Muscle layer of colon (tissue), 2 donors: Measurements from ENCODE around the gene PLA2G12A.

Source experiments
- H3K27ac ChIP-seq: one replicate; pipeline ENCODE4 v1.7.0; 2013; ENCODE audit warnings: low read depth, mild to moderate bottlenecking, low read length, moderate library complexity
- H3K27me3 ChIP-seq, 2 donors: one replicate each; pipeline ENCODE4 v1.7.0; 2013; ENCODE audit warnings: low read length in 2 of 2, mild to moderate bottlenecking in 2 of 2; ENCODE audit not compliant: insufficient read depth in 2 of 2, control insufficient read depth in 1 of 2
- H3K36me3 ChIP-seq: one replicate; pipeline ENCODE4 v1.7.0; 2013; ENCODE audit warnings: mild to moderate bottlenecking, low read length; ENCODE audit not compliant: insufficient read depth
- H3K4me1 ChIP-seq: one replicate; pipeline ENCODE4 v1.7.0; 2013; ENCODE audit warnings: mild to moderate bottlenecking, low read length; ENCODE audit not compliant: insufficient read depth
- H3K4me3 ChIP-seq, 2 donors: one replicate each; pipeline ENCODE4 v1.7.0; 2013; ENCODE audit warnings: low read length in 2 of 2, low read depth in 1 of 2, mild to moderate bottlenecking in 1 of 2, moderate library complexity in 1 of 2
- H3K9ac ChIP-seq: one replicate; pipeline ENCODE4 v1.7.0; 2013; ENCODE audit warnings: low read length
- H3K9me3 ChIP-seq: one replicate; pipeline ENCODE4 v1.7.0; 2013; ENCODE audit warnings: mild to moderate bottlenecking, low read length
- donor health status: abdominal sarcoma.
- donor health status: Adenocarcinoma of cecum.

Gene PLA2G12A

DNA sequence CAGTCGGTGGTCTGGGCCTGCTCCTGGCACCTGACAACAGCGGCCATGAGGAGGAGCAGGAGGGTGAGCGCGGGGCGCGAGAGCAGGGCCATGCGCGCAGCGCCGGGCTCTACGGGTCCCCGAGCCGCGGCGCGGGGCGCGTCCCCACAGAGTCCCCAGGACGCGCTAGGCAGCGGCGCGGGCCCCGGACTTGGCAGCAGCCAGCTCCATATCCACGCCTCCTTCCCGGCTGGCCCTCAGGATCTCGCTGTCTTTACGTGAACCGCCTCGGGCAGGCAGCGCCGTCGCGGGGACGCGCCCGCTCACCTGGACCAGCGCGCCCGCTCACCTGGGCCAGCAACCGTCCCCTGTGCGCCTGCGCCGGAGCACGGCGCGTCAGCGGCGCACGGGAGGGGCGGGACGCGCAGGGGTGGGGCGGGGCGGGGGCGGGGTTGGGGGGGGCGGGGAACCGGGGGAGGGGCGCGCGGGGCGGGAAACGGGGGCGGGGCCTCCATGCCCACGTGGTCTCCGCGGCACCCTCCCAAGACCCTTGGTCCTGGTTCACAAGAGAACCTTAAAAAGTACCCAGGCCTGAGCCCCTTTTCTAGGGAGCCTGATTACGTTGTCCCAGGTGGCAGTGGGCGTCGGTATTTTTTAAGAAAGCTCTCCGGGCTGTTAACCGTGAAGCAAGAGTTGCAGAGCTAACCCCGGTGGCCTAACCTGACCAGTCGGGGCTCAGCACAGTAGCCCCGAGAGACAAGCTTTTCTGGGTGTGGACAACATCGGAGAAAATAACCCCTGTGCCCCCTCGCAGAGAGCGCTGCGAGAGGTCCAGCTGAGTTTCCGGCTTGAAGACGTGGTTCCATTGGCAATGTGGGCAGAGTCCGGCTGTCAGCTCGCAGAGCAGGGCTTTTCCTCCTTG is at the start of gene PLA2G12A:
Gene PLA2G12A (minus strand): TSS at position 353 of the 901 bp plus-strand sequence. CDS start 261 bp downstream, at position 92.
- Histone ChIP-seq H3K36me3 (no peaks in the 10 kb centered on the region), H3K4me3 (peak within 1 kb of the TSS; percentile 86 to 99), H3K9ac (peak within 1 kb of the TSS; percentile 74), H3K27ac (peak within 1 kb of the TSS; percentile 63), H3K4me1 (peaks cover 10% of the 10 kb centered on the region), H3K27me3 (no peaks in the 10 kb centered on the region), H3K9me3 (no peaks in the 10 kb centered on the region)

DNA sequence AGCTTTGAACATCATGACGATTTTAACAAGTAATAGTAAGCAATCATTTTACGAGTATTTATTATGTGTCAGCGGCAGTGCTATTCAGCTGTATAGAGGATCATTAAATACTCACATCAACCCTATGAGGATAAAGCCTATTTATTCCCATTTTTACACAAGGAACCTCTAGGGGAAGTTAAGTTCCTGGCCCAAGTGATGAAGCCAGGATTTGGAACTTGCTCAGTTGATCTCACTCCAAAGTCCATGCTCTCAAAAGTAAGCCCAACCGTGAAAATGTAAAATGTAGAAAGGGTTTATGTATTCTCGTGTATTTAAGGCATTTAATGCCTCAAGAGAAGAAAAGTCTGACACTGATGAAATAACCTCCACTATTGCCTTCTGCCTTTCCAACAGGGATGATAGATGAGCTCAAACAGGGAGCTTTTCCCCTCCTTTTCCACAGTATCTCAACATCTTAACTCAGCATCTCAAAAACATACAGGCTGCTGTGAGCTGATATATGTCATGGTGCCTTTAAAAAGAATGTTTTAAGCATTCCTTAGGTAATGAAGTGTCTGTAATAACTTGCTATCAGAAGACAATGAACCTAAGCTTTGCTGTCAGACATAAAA is 35.0 kb upstream of the PLA2G12A start:
- H3K9ac ChIP-seq: no peak overlapping the region
- H3K36me3 ChIP-seq: no peaks in the 10 kb centered on the region
- H3K27me3 ChIP-seq: no peaks in the 10 kb centered on the region
- no peaks in the 10 kb centered on the region for H3K4me1 ChIP-seq
- H3K27ac ChIP-seq: no peak overlapping the region
- H3K9me3 ChIP-seq: no peaks in the 10 kb centered on the region
- no peak overlapping the region for H3K4me3 ChIP-seq

DNA sequence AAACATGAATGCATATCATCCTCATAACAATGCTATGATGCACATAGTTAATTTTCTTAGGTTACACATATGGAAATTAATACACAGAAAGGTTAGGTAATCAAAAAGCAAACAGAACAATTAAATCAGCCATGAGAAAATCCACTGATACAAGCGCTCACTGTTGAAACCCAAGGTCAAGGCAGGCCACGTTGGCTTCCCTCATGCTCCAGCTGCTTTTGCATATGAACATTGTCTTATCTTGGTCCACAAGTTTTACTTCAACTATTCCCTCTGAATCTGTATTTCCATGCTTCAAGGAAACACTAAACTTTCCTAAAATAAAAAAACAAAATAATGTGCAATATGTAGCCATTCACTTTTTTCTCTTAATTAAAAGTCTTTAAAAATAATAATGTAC is 34.5 kb upstream of the PLA2G12A start:
- Histone ChIP-seq H3K36me3 (no peaks in the 10 kb centered on the region), H3K4me3 (no peak overlapping the region), H3K27me3 (no peaks in the 10 kb centered on the region), H3K9ac (no peak overlapping the region), H3K9me3 (no peaks in the 10 kb centered on the region), H3K27ac (no peak overlapping the region), H3K4me1 (no peaks in the 10 kb centered on the region)

DNA sequence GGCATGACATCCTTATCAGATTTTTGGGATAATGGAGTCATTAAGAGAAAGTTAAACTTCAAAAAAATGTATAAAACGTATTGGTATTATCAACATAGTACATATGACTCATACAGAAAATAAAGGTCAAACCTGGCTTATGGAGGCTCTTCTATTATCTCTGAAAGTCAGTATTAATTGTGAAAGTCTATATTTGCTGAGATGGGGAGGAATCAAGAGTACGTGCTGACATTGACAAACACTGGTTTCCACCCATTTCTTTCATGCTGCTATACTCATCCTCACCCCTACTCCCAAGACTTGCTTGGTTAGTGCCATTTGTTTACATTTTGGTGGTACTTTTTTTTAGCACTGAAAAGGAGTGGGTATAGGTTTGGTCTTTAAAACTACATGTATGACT is 30.8 kb upstream of the PLA2G12A start:
- Histone ChIP-seq H3K36me3 (no peaks in the 10 kb centered on the region), H3K27me3 (no peaks in the 10 kb centered on the region), H3K4me1 (no peaks in the 10 kb centered on the region), H3K4me3 (no peak overlapping the region), H3K9me3 (no peaks in the 10 kb centered on the region), H3K9ac (no peak overlapping the region), H3K27ac (no peak overlapping the region)

DNA sequence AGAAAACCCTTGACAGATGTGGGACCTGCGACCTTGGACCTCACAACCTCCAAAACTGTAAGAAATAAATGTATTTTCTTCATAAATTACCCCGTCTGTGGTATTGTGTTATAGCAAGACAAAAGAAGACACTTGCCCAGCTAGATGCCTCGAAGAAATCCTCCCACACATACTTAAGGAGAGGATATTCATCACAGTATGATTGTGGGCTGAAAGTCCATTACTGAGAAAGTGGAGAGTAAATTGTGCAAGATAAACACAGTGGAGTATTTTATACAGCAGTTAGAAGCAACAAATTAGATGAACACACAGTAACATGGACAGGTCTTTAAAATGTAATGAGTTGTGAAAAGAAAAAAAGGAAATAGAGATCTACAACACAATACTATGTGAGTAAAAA is 25.8 kb upstream of the PLA2G12A start:
- Histone ChIP-seq H3K4me3 (no peak overlapping the region), H3K9me3 (no peaks in the 10 kb centered on the region), H3K27me3 (no peaks in the 10 kb centered on the region), H3K4me1 (no peaks in the 10 kb centered on the region), H3K9ac (no peak overlapping the region), H3K27ac (no peak overlapping the region), H3K36me3 (no peaks in the 10 kb centered on the region)

DNA sequence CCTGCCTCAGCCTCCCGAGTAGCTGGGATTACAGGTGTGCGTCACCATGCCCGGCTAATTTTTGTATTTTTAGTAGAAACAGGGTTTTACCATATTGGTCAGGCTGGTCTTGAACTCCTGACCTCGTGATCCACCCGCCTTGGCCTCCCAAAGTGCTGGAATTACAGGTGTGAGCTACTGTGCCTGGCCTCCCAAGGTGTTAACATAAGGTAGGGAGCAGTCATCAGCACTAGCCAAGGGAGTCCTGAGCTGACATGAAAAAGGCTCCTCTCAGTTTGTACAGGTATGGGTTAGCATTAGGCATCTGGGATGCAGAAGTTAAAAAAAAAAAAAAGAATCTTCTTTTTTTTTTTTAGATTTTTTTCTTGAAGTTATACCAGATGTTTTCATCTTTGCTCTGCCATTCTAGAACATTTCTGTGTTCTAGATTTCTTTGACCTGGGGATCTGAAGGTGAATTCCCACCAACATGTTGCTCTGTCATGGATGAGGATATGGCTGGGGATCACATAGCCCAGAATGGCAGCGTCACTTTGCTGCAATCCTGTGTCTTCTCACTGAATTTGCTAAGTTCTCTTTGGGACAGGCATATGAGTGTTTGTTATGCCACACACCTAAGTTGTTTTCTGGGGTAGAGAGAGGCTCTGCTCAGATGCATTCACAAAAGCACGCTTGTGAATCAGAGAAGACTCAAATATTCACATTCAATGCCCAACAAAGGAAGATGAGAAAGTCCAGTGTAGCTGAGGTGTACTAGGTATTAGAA is 24.4 kb upstream of the PLA2G12A start:
- Histone ChIP-seq H3K27me3 (no peaks in the 10 kb centered on the region), H3K4me1 (no peaks in the 10 kb centered on the region)

DNA sequence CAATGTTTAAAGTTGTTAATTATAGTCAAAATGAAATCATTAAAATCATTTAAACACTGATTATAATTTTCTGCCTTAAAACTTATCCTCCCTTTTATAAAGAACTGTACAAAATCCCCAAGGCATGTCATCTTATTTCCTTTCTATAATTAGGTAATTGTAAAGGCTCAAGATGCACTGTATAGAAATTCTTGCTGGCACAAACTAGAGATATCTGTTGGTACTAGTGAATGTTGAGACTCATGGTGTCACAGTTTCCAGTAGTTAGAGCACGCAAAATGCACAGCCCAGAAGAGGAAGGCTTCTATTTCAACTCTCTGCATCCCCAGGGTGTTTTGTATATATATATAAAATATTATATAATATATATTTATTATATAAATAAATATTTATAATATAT is 22.7 kb upstream of the PLA2G12A start:
- no peak overlapping the region for H3K27ac ChIP-seq
- no peak overlapping the region for H3K9ac ChIP-seq
- no peaks in the 10 kb centered on the region for H3K36me3 ChIP-seq
- H3K27me3 ChIP-seq: no peaks in the 10 kb centered on the region
- no peaks in the 10 kb centered on the region for H3K4me1 ChIP-seq
- no peak overlapping the region for H3K4me3 ChIP-seq
- no peaks in the 10 kb centered on the region for H3K9me3 ChIP-seq

More for the DNA sequence above, 24.4 kb upstream of the PLA2G12A start:
- H3K27ac ChIP-seq: no peak overlapping the region
- H3K36me3 ChIP-seq: no peaks in the 10 kb centered on the region
- no peaks in the 10 kb centered on the region for H3K9me3 ChIP-seq
- no peak overlapping the region for H3K4me3 ChIP-seq
- no peak overlapping the region for H3K9ac ChIP-seq

DNA sequence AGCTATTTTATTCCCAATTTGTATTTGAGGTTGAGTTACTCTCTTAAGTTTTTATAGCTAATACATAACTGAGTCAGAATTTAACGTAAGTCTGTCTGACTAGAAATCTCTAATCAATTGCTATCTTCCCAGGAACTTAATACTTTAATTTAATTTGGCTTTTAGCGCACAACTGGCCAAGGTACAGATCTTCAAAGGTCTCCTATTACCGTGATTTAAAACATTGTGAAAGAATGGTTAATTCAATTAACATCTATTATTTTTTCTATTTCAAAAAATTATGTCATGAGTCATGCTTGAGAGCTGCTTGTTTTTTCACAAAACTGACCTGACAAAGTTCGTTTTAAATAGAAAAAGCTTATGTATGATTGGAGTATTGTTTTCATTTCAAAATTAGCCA is 22.0 kb upstream of the PLA2G12A start:
- H3K4me3 ChIP-seq: no peak overlapping the region
- no peak overlapping the region for H3K9ac ChIP-seq
- no peaks in the 10 kb centered on the region for H3K9me3 ChIP-seq
- H3K36me3 ChIP-seq: no peaks in the 10 kb centered on the region
- no peaks in the 10 kb centered on the region for H3K27me3 ChIP-seq
- no peak overlapping the region for H3K27ac ChIP-seq
- H3K4me1 ChIP-seq: no peaks in the 10 kb centered on the region

DNA sequence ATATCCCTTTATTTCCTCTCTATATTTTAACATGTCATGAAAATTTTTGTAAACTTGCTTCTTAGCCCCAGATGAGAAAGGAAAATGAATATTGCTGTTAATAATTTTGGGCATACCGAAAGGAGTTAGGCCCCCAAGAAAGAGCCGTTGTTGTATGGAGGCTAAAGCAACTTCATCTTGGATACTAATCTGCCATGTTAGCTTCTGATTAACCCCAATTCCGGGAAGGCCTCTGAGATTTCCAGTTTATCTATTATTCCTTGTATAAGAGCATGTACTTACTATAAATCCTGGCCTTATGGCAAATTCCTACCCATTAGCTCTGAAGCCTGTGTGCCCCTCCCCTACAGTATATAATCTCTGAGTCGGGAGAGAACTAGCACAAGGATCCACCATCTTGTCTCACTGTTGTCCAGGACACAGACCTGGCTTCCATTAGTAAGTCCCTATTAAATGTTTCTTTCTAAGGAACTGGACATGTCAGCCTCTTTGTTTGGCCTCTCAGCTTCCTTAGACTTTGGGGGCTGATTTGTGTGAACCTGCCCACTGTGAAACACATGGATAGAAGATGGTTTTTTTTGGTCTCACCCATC is 20.9 kb upstream of the PLA2G12A start:
- no peak overlapping the region for H3K4me3 ChIP-seq
- no peaks in the 10 kb centered on the region for H3K4me1 ChIP-seq

DNA sequence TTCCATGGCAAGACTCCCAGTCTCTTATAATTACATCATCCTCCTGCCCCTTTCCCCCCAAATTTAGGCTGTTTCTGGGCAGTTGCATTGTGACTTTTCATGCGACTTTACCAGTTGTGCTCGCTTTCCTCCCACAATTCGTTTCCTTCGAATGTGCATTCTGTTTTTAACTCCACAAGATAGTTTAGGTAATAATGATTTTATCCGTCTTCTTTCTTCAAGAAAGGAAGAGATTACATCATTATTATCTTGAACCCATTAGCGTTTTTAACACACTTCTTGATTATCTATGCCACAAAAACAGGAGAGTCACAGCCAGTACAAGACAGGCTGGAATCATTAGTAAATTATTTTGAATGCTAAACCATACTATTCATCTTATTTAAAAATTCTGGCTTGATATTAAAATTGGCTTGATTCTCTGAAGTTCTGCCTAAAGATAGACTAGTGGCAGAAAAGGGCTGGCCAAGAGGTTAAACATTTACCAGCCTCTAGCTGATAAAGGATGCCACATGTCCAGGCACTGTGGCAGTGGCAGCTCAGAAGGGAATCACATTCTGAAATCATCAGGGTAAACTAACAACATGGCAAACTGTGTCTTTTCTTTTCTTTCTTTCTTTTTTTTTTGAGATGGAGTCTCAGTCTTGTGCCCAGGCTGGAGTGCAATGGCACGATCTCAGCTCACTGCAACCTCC is 19.7 kb upstream of the PLA2G12A start:
- H3K27me3 ChIP-seq: no peaks in the 10 kb centered on the region

More for the DNA sequence above, 20.9 kb upstream of the PLA2G12A start:
- no peaks in the 10 kb centered on the region for H3K9me3 ChIP-seq
- no peak overlapping the region for H3K27ac ChIP-seq
- H3K9ac ChIP-seq: no peak overlapping the region
- no peaks in the 10 kb centered on the region for H3K36me3 ChIP-seq
- no peaks in the 10 kb centered on the region for H3K27me3 ChIP-seq

More for the DNA sequence above, 19.7 kb upstream of the PLA2G12A start:
- Histone ChIP-seq H3K9ac (no peak overlapping the region), H3K36me3 (no peaks in the 10 kb centered on the region), H3K4me3 (no peak overlapping the region), H3K4me1 (no peaks in the 10 kb centered on the region), H3K9me3 (no peaks in the 10 kb centered on the region), H3K27ac (no peak overlapping the region)
